GM10248 (cell line): ENCODE data around the gene PPDPF.

Source experiments
- CTCF ChIA-PET: fragments of 300-600 bp; sonication (Branson Sonifier 250); formaldehyde crosslinking; extraction: SDS; loops from one replicate; lab custom pipeline; 2021; ENCODE audit warnings: antibody characterized with exemption; lab: Yijun Ruan, JAX
- POLR2A ChIA-PET: fragments of 350-650 bp; sonication (Branson Sonifier 250); formaldehyde crosslinking; extraction: SDS; loops from one replicate; lab custom pipeline; 2020; ENCODE audit warnings: antibody characterized with exemption; lab: Yijun Ruan, JAX
- DNase-seq: peaks from one replicate; pipeline ENCODE4 v3.0.0; 2012; ENCODE audit errors: extremely low spot score
- TF ChIP-seq, protein P1 (sequence below): IDR thresholded peaks from 2 replicates; pipeline ENCODE4 v1.5.1; 2012; ENCODE audit warnings: mild to moderate bottlenecking, low read depth; ENCODE audit errors: extremely low read depth, missing control alignments, control extremely low read depth

The PPDPF gene

DNA sequence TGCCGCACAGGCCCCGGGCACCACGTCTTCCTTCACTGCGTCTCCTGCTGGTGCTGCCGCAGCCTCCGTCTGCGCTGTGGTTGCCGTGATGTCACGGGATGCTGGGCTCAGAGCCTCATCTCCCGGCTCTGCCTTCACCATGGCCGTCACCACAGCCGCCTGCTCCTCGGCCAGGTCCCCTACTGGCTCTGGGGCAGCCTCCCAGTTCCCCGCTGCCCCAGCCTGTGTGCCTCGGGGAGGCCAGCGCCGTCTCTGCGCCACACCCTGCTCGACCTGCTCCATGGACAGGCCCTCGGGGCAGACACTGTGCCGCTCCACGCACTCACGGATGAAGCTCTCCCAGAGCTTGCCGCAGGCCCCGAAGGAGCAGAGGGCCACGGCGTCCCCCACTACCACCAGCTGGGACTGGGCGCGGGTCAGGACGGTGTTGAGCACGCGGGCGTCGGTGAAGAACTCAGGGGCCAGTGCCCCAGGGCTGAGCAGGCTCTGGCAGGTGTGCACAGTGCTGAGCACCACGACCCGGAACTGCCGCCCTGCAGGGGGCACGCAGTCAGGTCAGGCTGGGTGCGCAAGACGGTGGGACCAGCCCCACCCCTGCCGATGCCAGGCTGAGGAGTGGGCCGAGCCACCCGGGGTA is 45.3 kb downstream of the PPDPF start:
- CTCF ChIA-PET, result interaction anchor here (1.8 to 1.9 kb wide), 2 partner anchors 11 to 28 kb away, joined by 4 to 8 read pairs; partner anchors contain the start of genes FNDC11 and PTK6
- POLR2A ChIA-PET, result interaction anchor here (0.7 to 0.9 kb wide), 2 partner anchors 11 to 13 kb away, joined by 3 read pairs; no protein-coding TSS in a partner anchor
- DNase-seq, result no peak

DNA sequence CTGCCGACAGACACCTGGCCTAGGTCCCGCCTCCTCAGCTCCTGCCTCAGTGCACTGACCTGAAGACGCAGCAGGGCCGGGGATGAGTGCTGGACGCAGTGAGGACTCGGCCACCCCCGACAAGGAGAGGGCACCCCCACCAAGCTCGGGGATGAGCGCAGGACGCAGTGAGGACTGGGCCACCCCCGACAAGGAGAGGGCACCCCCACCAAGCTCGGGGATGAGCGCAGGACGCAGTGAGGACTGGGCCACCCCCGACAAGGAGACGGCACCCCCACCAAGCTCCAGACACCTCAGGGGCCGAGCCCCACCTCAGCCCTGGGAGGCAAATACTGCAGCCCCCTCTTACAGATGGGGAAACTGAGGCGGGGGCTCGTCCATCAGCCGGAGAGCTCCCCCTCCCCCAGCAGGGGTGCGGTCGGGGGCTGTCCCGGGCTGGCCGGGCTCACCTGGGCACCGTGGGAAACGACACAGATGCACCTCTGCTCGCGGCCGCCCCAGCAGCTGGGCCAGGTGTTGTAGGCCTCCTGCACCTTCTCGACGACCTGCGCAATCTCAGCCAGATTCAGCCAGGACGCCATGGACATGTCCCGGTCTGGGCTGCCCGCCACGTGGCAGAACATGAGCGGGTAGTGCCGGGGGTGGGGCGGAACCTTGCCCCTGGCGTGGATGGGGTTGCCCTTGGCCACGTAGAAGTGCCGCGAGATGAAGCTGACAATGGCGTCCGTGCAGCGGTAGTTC is 46.0 kb downstream of the PPDPF start:
- TF ChIP-seq, protein P1, sequence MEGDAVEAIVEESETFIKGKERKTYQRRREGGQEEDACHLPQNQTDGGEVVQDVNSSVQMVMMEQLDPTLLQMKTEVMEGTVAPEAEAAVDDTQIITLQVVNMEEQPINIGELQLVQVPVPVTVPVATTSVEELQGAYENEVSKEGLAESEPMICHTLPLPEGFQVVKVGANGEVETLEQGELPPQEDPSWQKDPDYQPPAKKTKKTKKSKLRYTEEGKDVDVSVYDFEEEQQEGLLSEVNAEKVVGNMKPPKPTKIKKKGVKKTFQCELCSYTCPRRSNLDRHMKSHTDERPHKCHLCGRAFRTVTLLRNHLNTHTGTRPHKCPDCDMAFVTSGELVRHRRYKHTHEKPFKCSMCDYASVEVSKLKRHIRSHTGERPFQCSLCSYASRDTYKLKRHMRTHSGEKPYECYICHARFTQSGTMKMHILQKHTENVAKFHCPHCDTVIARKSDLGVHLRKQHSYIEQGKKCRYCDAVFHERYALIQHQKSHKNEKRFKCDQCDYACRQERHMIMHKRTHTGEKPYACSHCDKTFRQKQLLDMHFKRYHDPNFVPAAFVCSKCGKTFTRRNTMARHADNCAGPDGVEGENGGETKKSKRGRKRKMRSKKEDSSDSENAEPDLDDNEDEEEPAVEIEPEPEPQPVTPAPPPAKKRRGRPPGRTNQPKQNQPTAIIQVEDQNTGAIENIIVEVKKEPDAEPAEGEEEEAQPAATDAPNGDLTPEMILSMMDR, result no peak
- POLR2A ChIA-PET, result no interaction called here
- CTCF ChIA-PET, result interaction anchor here (1.2 to 2.4 kb wide), 6 partner anchors 12 to 28 kb away, joined by 3 to 8 read pairs (median 4); partner anchors contain the start of genes FNDC11 and PTK6
- DNase-seq, result no peak

More for the DNA sequence above, 45.3 kb downstream of the PPDPF start:
- TF ChIP-seq, protein P1, result no peak

DNA sequence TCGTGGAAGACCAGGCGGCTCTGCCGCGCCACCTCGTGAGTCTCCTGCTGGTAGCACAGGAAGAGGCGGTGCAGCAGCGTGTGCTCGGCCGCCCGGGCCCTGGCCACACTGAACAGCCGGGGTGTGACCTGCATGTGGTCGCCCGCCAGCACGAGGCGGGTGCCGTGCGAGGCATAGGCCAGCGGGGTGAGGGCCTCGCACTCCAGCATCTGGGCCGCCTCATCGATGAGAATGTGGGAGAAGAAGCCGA is 46.5 kb downstream of the PPDPF start:
- POLR2A ChIA-PET, result no interaction called here
- DNase-seq, result no peak
- CTCF ChIA-PET, result interaction anchor here (0.9 to 2.4 kb wide), 8 partner anchors 13 to 29 kb away, joined by 3 to 9 read pairs (median 4); partner anchors contain the start of genes FNDC11 and PTK6
- TF ChIP-seq, protein P1, result no peak

DNA sequence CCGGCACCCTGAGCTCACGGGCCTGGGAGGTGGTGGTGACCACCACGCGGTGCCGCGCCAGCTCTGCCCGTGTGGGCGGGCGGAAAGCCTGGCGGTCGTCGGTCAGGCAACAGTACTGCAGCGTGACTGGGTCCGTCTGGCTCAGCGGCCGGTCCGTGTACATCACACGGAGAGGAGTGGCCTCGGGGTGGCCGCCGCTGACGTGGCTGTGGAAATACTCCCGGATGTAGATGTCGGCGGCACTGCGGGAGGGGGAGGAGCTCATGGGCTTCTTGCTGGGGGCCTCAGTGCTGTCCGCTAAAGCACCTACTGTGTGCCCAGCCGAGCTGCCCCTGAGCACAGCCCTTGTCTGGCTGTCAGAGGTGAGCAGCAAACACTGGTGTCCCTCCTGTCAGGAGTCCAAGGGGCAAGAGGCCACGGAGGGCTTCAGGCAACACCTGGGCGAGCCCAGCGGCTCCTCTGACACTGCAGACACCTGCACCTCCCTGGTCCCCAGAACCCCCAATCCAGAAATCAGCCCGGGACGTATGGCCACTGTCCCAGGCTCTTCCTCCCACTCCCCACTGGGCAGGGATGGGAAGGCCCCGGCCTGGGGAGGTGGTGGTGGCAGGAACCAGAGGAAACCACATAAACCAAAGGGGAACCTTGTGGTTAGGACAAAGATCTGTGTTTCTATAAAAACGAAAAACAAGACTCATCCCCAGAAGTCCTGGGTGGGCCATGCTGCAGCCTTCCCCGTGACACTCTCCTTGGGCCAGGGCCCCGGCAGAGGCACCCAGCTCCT is 47.0 kb downstream of the PPDPF start:
- ChIA-PET POLR2A (interaction anchor here (0.5 to 0.7 kb wide), 2 partner anchors 47 to 72 kb away, joined by 3 read pairs; no protein-coding TSS in a partner anchor), CTCF (interaction anchor here (0.9 to 2.4 kb wide), 8 partner anchors 13 to 30 kb away, joined by 3 to 9 read pairs (median 4); partner anchors contain the start of genes FNDC11 and PTK6)
- peak; percentile 69 for DNase-seq

DNA sequence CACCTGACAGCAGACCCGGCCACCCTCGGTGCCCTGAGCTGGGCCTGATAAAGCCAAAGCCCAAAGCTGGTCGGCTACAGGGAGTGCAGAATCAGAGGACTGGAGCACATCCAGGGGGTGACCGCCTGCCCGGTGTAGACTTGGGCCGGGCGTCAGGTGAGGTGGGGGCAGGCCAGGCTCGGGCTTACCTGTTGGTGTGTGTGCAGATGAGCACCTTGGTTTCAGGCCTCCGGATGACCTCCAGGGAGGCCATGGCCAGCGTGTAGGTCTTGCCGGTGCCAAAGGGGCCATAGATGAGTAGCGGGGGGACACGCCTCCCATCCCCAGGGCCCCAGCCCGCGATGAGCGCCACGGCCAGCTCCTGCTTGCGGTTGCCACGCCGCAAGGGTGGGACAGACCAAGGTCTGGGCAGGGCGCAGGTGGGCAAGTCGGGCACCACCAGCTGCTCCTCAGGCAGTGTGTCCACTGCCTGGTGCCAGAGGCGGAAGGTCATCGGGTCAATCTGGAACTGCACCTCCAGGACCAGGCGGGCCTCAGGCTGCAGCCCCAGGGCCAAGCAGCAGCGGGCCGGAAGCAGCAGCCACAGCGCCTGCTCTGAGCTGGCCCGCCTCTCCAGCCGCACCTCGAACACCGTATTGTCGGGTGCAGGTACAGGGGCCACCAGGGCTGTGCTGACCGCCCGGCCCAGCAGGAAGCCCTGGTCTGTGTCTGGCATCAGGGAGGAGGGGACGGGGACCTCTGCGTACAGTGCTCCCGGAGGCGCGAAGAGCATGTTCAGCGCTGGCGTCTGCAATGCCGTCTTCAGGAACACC is 47.8 kb downstream of the PPDPF start:
- TF ChIP-seq, protein P1, result no peak
- POLR2A ChIA-PET, result interaction anchor here (0.5 to 0.7 kb wide), 2 partner anchors 48 to 71 kb away, joined by 3 read pairs; no protein-coding TSS in a partner anchor
- DNase-seq, result no peak
- CTCF ChIA-PET, result interaction anchor here (1.3 to 2.4 kb wide), 4 partner anchors 13 to 31 kb away, joined by 3 to 9 read pairs (median 6); partner anchors contain the start of gene PTK6

More for the DNA sequence above, 47.0 kb downstream of the PPDPF start:
- TF ChIP-seq, protein P1, result no peak
